ENCODE measurements around the gene GAPT.

- TF ChIP-seq CTCF (IDR thresholded peaks at IDR 0.05; ENCODE audit: poor library complexity, severe bottlenecking) (no peak), EZH2 (IDR thresholded peaks at IDR 0.05; ENCODE audit: borderline replicate concordance, insufficient read depth, low read length, poor library complexity, severe bottlenecking) (no peak)
These were observed 29.1 kb upstream of the GAPT start for GRCh38 chr5:58462154-58462553.

Data from neural cell (in vitro differentiated cells).